Left ventricle myocardium superior (tissue), 1 donor: Measurements from ENCODE around the gene HYAL3. TPM values are rescaled to one million over a fixed set of nuclear protein-coding genes. Genes with fewer than 3 reads are reported as not detected.
A peak's percentile ranks its signal among the peaks of the same experiment; 100 is the strongest.
"Not testable (repeated sequence)": the region's sequence is repeated elsewhere in the genome, so short reads cannot be mapped to it uniquely, and the experiment has no call there.

ENCODE experiments used
- ATAC-seq: fragments of 200-7000 bp; cut with Tn5 transposase; one replicate; pipeline ENCODE4 v1.9.1; 2020; ENCODE audit warnings: mild to moderate bottlenecking, moderate library complexity
- DNase-seq: peaks from one replicate; pipeline ENCODE4 v3.0.0-alpha.2; 2020
- intact Hi-C: fragments of 100-400 bp; cut with micrococcal nuclease; formaldehyde crosslinking; loops from one replicate; pipeline ENCODE4 v1.11.0; 2022
- total RNA-seq: library from RNA; stranded (reverse); fragmentation: NEBNext Ultra II Directional; extraction: Animal tissue kit (Norgen Biotek cat#: 25700); gene quantifications from one replicate; pipeline ENCODE4 v1.2.1, GENCODE V29; 2021
- donor health status: DM: no; HTN: yes; CAD: no; lungs with severe emphysema.

HYAL3 gene
- total RNA-seq, 1 donor from 2014 or later = 0.92 TPM

GRCh38 chr3:50319181-50319893 lies 20.1 kb upstream of the HYAL3 start:
- intact Hi-C loops = no loop called here
- DNase-seq (no peak), ATAC-seq (no peak)

DNA sequence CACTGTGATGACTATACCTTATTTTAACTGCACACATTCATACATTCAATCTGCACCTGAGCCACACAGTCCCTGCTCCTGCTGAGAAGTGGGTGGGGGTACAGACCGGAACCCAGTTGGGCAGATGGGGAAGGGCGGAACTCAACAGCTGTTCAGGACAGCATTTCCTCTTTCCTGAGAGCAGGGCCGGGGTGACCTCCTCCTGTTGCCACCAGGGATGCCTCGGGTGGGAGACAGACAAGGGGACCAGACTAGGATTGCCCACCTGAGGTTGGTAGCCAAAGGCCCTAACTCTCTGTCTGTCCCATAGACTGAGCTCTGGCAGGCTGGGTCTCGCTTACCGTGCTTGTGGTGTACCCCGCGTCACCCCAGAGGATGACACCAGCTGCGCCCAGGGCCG lies 19.4 kb upstream of the HYAL3 start:
- DNase-seq (no peak), ATAC-seq (no peak)
- intact Hi-C loops = no loop called here

DNA sequence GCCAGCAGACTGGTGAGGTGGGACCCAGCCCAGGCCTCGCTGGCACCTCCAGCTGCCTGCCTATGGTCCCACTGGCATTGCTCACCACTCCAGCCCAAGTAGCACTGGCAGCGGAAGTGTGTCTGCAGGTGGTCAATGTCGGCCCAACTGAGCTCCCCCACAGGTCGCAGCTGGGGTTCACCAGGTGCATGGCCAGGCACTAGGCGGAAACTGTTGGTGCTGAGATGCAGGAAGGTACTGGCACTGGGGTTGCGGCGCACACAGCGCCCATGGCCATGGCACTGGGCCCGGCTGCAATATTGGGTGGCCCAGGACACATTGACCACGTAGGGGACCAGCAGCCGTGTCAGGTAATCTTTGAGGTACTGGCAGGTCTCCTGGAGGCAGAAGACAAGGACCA lies 19.0 kb upstream of the HYAL3 start:
- intact Hi-C loops = no loop called here
- DNase-seq (no peak), ATAC-seq (no peak)

- intact Hi-C loops = no loop called here
- DNase-seq = peak; percentile 49
- no peak for ATAC-seq
These were observed 18.1 kb upstream of the HYAL3 start for GRCh38 chr3:50317300-50317699.

- DNase-seq = no peak
- ATAC-seq = no peak
- intact Hi-C loops = no loop called here
These were observed 17.5 kb upstream of the HYAL3 start for GRCh38 chr3:50316657-50317242.

DNA sequence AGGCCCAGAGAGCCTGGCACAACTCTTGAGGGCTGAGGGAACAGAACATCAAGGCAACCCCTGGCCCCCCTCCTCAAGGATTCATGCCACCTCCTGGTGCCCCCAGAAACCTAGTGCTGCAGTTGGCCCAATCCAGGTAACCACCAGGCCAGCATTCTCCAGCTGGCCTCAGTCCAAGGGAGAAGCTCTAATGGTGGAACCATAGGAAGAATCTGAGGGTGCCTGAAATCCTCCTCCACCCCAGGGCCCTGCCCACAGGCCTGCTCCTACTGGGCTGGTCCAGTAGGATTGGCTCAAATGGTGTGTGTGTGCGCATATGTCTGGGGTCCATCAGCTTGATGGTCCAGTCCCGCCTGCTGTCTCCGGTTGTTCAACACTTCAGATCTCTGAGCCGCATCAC lies 15.6 kb upstream of the HYAL3 start:
- no peak for ATAC-seq
- intact Hi-C loops = no loop called here
- DNase-seq = no peak

- ATAC-seq (peak; percentile 37), DNase-seq (no peak)
- intact Hi-C loops = no loop called here
These were observed 15.1 kb upstream of the HYAL3 start for GRCh38 chr3:50314342-50314741.

- DNase-seq, intact Hi-C loops, ATAC-seq: not testable (repeated sequence)
These were observed 12.8 kb upstream of the HYAL3 start for GRCh38 chr3:50312041-50312440.

DNA sequence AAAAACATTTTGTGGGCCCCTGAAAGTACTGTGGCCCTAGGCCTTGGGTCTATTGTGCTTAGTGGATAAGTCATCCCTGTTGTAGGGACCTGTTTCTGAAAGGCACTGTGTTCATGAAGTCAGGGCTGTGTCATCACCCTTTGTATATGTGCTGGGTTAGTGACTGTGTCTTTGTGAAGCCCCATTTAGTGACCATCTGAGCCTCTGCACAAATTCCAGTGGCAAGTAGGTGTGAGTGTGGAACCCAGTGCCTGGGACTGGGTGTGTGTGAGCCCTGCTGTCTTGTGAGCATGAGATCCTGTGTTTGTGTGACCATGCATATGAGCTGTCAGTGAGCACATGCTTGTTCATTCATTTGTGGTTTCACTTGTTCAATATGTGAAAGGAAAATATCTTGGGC lies 5.4 kb upstream of the HYAL3 start:
- intact Hi-C loops = no loop called here
- no peak for DNase-seq
- no peak for ATAC-seq

DNA sequence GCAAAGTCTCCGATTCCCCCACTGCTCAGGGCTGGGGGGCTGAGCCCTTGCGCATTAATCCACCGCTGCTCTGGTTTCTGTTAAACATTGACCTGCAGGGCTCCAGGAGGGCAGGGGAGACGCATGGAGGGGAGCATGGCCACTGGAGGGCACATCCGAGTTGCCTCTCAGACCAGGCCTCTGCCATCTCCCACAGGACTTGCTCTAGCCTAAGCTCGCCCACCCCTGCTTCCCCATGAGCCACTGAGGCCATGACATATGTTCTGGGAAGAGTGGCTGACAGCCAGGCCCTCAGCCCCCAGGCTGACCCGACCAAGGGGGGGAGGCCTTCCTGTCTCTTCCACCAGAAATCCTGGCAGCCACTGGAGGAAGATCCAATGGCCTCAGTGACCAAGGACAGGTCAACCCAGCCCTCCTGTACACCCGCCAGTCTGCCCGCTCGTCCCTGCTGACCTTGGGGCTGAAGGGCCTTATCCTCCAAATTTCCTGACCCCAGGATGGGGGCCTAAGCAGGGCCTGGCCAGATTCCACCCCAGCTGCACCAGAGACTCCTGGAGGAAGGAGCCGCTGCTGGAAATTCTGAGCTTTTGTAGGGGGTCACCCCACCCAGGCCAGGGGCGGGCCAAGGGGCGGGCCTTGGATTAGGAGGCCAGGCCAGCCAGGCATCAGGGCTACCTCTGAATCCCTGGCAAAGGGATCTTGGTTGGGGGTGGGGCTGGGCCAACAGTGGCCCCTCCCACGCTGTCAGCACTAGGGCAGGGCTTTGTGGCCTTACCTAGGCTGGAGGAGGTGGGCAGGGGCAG lies 4.0 kb upstream of the HYAL3 start, which contains the start of gene HYAL1:
Gene HYAL1 (minus strand): TSS at position 562 of the 803 bp plus-strand sequence. CDS start 618 bp downstream, outside the sequence.
- DNase-seq = peak; percentile 91
- ATAC-seq = peak; percentile 56
- intact Hi-C loops = no loop called here

- ATAC-seq (no peak), DNase-seq (peak; percentile 47)
- intact Hi-C loops = no loop called here
These were observed 3.1 kb upstream of the HYAL3 start for GRCh38 chr3:50302095-50303012.

DNA sequence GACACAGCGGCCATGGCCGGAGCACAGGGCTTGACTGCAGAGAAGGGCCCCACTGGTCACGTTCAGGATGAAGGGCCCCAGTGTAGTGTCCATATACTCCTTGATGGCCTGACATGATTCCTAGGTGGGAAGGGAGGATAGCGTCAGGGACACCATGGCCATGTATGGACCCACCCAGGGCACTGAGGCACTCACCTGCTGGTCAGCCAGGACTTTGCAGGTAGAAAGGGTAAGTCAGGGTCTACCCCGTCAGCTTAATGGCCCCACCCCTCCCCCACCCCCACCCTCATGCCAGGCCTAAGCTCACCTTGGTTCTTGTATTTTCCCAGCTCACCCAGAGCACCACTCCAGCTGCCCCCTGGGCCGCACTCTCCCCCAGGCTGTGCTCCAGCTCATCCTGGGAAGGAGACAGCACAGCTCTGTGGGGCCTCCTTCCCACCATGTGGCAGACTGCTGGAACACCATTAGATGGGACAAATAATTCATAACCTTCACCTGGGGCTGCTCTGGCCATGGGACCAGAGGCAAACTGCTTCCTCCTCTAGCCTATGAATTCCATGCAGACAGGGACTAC lies 1.6 kb upstream of the HYAL3 start:
- no peak for ATAC-seq
- no peak for DNase-seq
- intact Hi-C loops = no loop called here

GRCh38 chr3:50299929-50300680 lies 900 bp upstream of the HYAL3 start:
- ATAC-seq (peak; percentile 0), DNase-seq (peak; percentile 52)
- intact Hi-C loops = no loop called here

GRCh38 chr3:50299638-50299928 lies 378 bp upstream of the HYAL3 start:
- ATAC-seq = no peak
- intact Hi-C loops = no loop called here

DNA sequence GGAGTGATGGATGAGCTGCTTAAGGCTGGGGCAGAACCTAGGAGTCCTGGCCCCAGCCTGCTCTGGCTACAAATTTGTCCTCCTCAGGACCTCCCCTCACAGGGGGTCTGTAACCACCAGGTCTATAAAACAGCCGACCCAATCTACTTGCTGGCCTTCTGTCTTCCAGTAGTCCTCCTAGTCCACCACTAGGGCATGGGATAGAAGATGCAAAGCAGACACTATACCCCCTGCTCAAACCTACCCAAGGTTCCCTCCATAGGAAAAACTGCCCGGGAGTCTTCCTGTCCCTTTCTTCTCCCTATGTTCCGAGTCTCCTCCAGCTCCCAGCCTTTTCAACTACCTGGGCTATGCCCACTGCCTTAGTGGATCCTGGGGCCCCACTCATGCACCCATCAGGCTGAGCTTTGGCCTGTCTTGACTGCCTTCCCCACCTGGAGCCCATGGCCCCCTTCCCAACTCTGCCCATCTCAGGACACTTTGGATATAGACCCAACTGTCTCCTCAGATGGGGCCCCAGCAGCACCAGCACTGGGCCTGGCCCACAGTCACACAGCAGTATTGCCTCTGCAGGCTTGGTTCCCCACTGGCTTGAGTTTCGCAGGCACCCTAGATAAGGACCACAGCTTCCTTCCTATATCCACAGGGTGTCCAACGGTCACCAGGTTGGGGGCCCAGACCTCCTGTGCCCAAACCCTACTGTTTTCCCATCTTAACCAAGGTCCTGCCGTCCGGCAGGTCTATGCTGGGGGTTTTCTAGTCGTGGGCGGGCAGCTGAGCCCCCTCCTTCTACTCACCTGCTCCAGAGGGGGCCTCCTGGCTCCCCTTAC lies 1.1 kb downstream of the HYAL3 start:
- DNase-seq (no peak), ATAC-seq (no peak)
- intact Hi-C loops = no loop called here

More at GRCh38 chr3:50299638-50299928, 378 bp upstream of the HYAL3 start:
- no peak for DNase-seq

- no peak for DNase-seq
- no peak for ATAC-seq
- intact Hi-C loops = no loop called here
These were observed 1.8 kb downstream of the HYAL3 start for GRCh38 chr3:50297384-50297775.

- no peak for ATAC-seq
- DNase-seq = no peak
- intact Hi-C loops = no loop called here
These were observed 2.4 kb downstream of the HYAL3 start for GRCh38 chr3:50296721-50297383.
